CD14-positive monocyte (primary cell): ENCODE data around the gene SPG11. TPM values are rescaled to one million over a fixed set of nuclear protein-coding genes. Genes with fewer than 3 reads are reported as not detected.
"Not testable (repeated sequence)": the region's sequence is repeated elsewhere in the genome, so short reads cannot be mapped to it uniquely, and the experiment has no call there.

Source experiments
- DNase-seq, 3 donors: peaks; one replicate each; pipeline ENCODE4 v3.0.0-alpha.2; 2011 to 2022
- H2AFZ ChIP-seq: 2 replicates; pipeline ENCODE4 v1.6.0; 2012; ENCODE audit warnings: mild to moderate bottlenecking, low read depth, low read length, inconsistent platforms; ENCODE audit not compliant: insufficient read depth, poor library complexity, severe bottlenecking
- H3K27ac ChIP-seq, 2 donors: 1 replicate in 1 of 2; 2 replicates in 1 of 2; pipeline ENCODE4 v1.5.1; 2012 to 2013; ENCODE audit warnings: low read length in 2 of 2, control low read depth in 1 of 2, inconsistent platforms in 1 of 2, low read depth in 1 of 2, mild to moderate bottlenecking in 1 of 2
- H3K27me3 ChIP-seq, 2 donors: one replicate each; pipeline versions ENCODE4 v1.6.0 to v1.6.1; 2011 to 2013; ENCODE audit warnings: low read length in 2 of 2; ENCODE audit not compliant: control insufficient read depth in 2 of 2, insufficient read depth in 2 of 2
- H3K36me3 ChIP-seq, 2 donors: replicated peaks in 1 of 2; 1 replicate in 1 of 2; 2 replicates in 1 of 2; pipeline versions ENCODE4 v1.5.1 to v1.6.1; 2012 to 2013; ENCODE audit warnings: low read length in 2 of 2, control low read depth in 1 of 2, inconsistent platforms in 1 of 2, mild to moderate bottlenecking in 1 of 2; ENCODE audit not compliant: insufficient read depth in 2 of 2, control insufficient read depth in 1 of 2
- H3K4me1 ChIP-seq, 2 donors: 1 replicate in 1 of 2; 2 replicates in 1 of 2; pipeline versions ENCODE4 v1.5.1 to v1.6.1; 2012 to 2013; ENCODE audit warnings: low read length in 2 of 2, control low read depth in 1 of 2, inconsistent platforms in 1 of 2, mild to moderate bottlenecking in 1 of 2, moderate library complexity in 1 of 2; ENCODE audit not compliant: insufficient read depth in 2 of 2, control insufficient read depth in 1 of 2
- H3K4me2 ChIP-seq: replicated peaks from 2 replicates; pipeline ENCODE3; 2012; ENCODE audit warnings: low read length, moderate library complexity, mild to moderate bottlenecking; ENCODE audit not compliant: poor library complexity, severe bottlenecking; ENCODE audit errors: extremely low read depth
- H3K4me3 ChIP-seq, 3 experiments: fragments of 200-600 bp in 1 of 3; sonication (generic) in 1 of 3; replicated peaks in 1 of 3; 1 replicate in 2 of 3; 2 replicates in 1 of 3; pipeline ENCODE4 v1.5.1; 2011 to 2013; ENCODE audit warnings: low read length in 3 of 3, mild to moderate bottlenecking in 3 of 3, control low read depth in 2 of 3, low read depth in 2 of 3, inconsistent platforms in 1 of 3, moderate library complexity in 1 of 3
- H3K79me2 ChIP-seq: 2 replicates; pipeline ENCODE4 v1.6.0; 2012; ENCODE audit warnings: mild to moderate bottlenecking, control low read depth, inconsistent platforms, low read length, moderate library complexity; ENCODE audit not compliant: insufficient read depth
- H3K9ac ChIP-seq: 2 replicates; pipeline ENCODE4 v1.6.0; 2017; ENCODE audit warnings: low read length, mild to moderate bottlenecking; ENCODE audit not compliant: insufficient read depth, poor library complexity, severe bottlenecking
- H3K9me3 ChIP-seq, 2 donors: replicated peaks in 1 of 2; 1 replicate in 1 of 2; 2 replicates in 1 of 2; pipeline versions ENCODE4 v1.5.1 to v1.6.1; 2012 to 2013; ENCODE audit warnings: low read length in 2 of 2, control low read depth in 1 of 2; ENCODE audit not compliant: control insufficient read depth in 1 of 2, insufficient read depth in 1 of 2
- H4K20me1 ChIP-seq: 2 replicates; pipeline ENCODE4 v1.6.0; 2012; ENCODE audit warnings: mild to moderate bottlenecking, low read length, control low read depth, moderate library complexity; ENCODE audit not compliant: insufficient read depth
- H3K27ac Mint-ChIP-seq, 7 donors: one replicate each; pipeline ENCODE4 v1.8.0; 2020; ENCODE audit warnings: mild to moderate bottlenecking in 7 of 7, mixed read lengths in 7 of 7, moderate library complexity in 6 of 7, inconsistent platforms in 2 of 7
- H3K27me3 Mint-ChIP-seq, 3 donors: one replicate each; pipeline ENCODE4 v1.8.0; 2021 to 2022; ENCODE audit warnings: low read depth in 3 of 3, mild to moderate bottlenecking in 3 of 3, mixed read lengths in 3 of 3, moderate library complexity in 3 of 3, inconsistent platforms in 1 of 3
- H3K36me3 Mint-ChIP-seq, 2 donors: one replicate each; pipeline ENCODE4 v1.8.0; 2020; ENCODE audit warnings: mixed read lengths in 2 of 2, inconsistent platforms in 1 of 2, mild to moderate bottlenecking in 1 of 2
- H3K4me1 Mint-ChIP-seq: one replicate; pipeline ENCODE4 v1.8.0; 2020; ENCODE audit warnings: mild to moderate bottlenecking, mixed read lengths
- H3K4me3 Mint-ChIP-seq, 2 donors: one replicate each; pipeline ENCODE4 v1.8.0; 2020; ENCODE audit warnings: mild to moderate bottlenecking in 2 of 2, mixed read lengths in 2 of 2, moderate library complexity in 1 of 2
- H3K9me3 Mint-ChIP-seq, 7 donors: one replicate each; pipeline ENCODE4 v1.8.0; 2020 to 2022; ENCODE audit warnings: mixed read lengths in 7 of 7, mild to moderate bottlenecking in 6 of 7, moderate library complexity in 6 of 7, inconsistent platforms in 2 of 7
- CTCF ChIP-seq: fragments of 200-600 bp; IDR thresholded peaks from one replicate; pipeline ENCODE4 v1.8.0; 2022; ENCODE audit warnings: antibody characterized with exemption, mild to moderate bottlenecking
- WGBS: methylation state at CpG from one replicate; pipeline ENCODE4 v1.1.5; 2013; ENCODE audit warnings: missing lambda C conversion rate; ENCODE audit not compliant: insufficient coverage; 5-methylcytosine and 5-hydroxymethylcytosine counted together
- intact Hi-C, 2 donors: fragments of 100-400 bp; cut with micrococcal nuclease; formaldehyde crosslinking; loops; one replicate each; pipeline versions ENCODE4 v1.15.0 to v1.15.1; 2023
- polyA plus RNA-seq, 3 donors: library from polyadenylated mRNA; depleted of rRNA in 1 of 3; unstranded in 2 of 3; stranded (reverse) in 1 of 3; fragments of 300-500 nt in 2 of 3; fragments of >200 nt in 1 of 3; fragmentation: Illumina TruSeq in 2 of 3; gene quantifications; 1 replicate in 2 of 3; 2 replicates in 1 of 3; pipeline ENCODE4 v1.2.3, GENCODE V29; 2012 to 2021

SPG11 gene
- polyA plus RNA-seq, 3 donors = 26.4 to 140 (median 50.4) TPM

- H3K9ac ChIP-seq = no peak overlapping the region
- no peaks in the 10 kb centered on the region for H3K9me3 ChIP-seq
- peaks cover 4 to 5% of the 10 kb centered on the region in 2 donors for H3K36me3 ChIP-seq
- H3K27ac Mint-ChIP-seq = peak overlapping the region in 1 of 7 donors; percentile 40
- no peak overlapping the region for H2AFZ ChIP-seq
- H3K4me3 Mint-ChIP-seq = no peak overlapping the region
- H3K27me3 Mint-ChIP-seq = peaks cover 0 to 2% (median 0%) of the 10 kb centered on the region in 3 donors
- peaks cover 10% of the 10 kb centered on the region for H3K4me1 Mint-ChIP-seq
- no peak for TF ChIP-seq CTCF
- H4K20me1 ChIP-seq = no peaks in the 10 kb centered on the region
- H3K79me2 ChIP-seq = peaks cover 16% of the 10 kb centered on the region
- H3K27me3 ChIP-seq = no peaks in the 10 kb centered on the region
- intact Hi-C loops = loop anchor here in 1 of 2 donors (10.0 kb wide), 1 partner anchor 248 kb away; the partner anchor contains the start of gene GOLM2
- H3K4me1 ChIP-seq = peaks cover 8 to 15% of the 10 kb centered on the region in 2 donors
- H3K27ac ChIP-seq = no peak overlapping the region
- DNase-seq = no peak
- 100% methylated on average over 2 of the region's 3 CpGs for WGBS
- no peak overlapping the region for H3K4me3 ChIP-seq
- peaks cover 0 to 3% (median 0%) of the 10 kb centered on the region in 7 donors for H3K9me3 Mint-ChIP-seq
- H3K4me2 ChIP-seq = no peak overlapping the region
- H3K36me3 Mint-ChIP-seq = peaks cover 5 to 12% of the 10 kb centered on the region in 2 donors
Observed at GRCh38 chr15:44532689-44533088, 130.8 kb downstream of the SPG11 start.

GRCh38 chr15:44532275-44532674 is 131.2 kb downstream of the SPG11 start:
- H3K4me3 ChIP-seq, H3K9me3 ChIP-seq, H4K20me1 ChIP-seq, H3K9me3 Mint-ChIP-seq, DNase-seq, H2AFZ ChIP-seq, H3K27me3 ChIP-seq, H3K4me3 Mint-ChIP-seq, H3K9ac ChIP-seq, H3K4me2 ChIP-seq, H3K27me3 Mint-ChIP-seq, H3K4me1 Mint-ChIP-seq, H3K36me3 ChIP-seq, H3K27ac ChIP-seq: not testable (repeated sequence)
- Mint-ChIP-seq H3K36me3 (peaks cover 8 to 14% of the 10 kb centered on the region in 2 donors), H3K27ac (peak overlapping the region in 1 of 7 donors; percentile 40)
- Histone ChIP-seq H3K79me2 (peaks cover 12% of the 10 kb centered on the region), H3K4me1 (peaks cover 6 to 11% of the 10 kb centered on the region in 2 donors)
- intact Hi-C loops = loop anchor here in 1 of 2 donors (10.0 kb wide), 1 partner anchor 247 kb away; the partner anchor contains the start of gene GOLM2
- 95% methylated on average over 4 of the region's 5 CpGs for WGBS
- peak; percentile 10 for TF ChIP-seq CTCF
